Measurements from ENCODE around the gene KLHL29. TPM values are rescaled to one million over a fixed set of nuclear protein-coding genes. Genes with fewer than 3 reads are reported as not detected.

The KLHL29 gene
- total and polyA plus RNA-seq, 2 of the 13 experiments (the other 11 are each of a cell fraction or from before 2014, with no cell fraction given), result 0.01 TPM; not detected in 1

- no peak overlapping the region for H3K4me2 ChIP-seq (ENCODE audit: low read depth, low read length)
- H3K27ac ChIP-seq (ENCODE audit: extremely low read length, insufficient read depth, low read length), result no peak overlapping the region
- ATAC-seq (no peak), DNase-seq (ENCODE audit: low spot score) (no peak), FAIRE-seq (no peak)
- no peaks in the 10 kb centered on the region for H3K9me3 ChIP-seq (ENCODE audit: low read length)
- CTCF ChIA-PET (ENCODE audit: low intra/inter-chr PET ratio, low total read pairs), result no interaction called here
- in situ Hi-C loops (cut with HindIII; ENCODE audit: extremely low pct_ligation_motif_present, low pct_unique_long_range_greater_than_20kb) (no loop called here), intact Hi-C loops (cut with micrococcal nuclease; ENCODE audit: unreplicated experiment) (no loop called here)
- BruUV-seq (replicated peaks), result no TSS peak
- H3K4me3 ChIP-seq (replicated peaks in 1 of 3; ENCODE audit: insufficient read depth in 1 of 3, low read depth in 2 of 3, low read length in 3 of 3), result no peak overlapping the region
- H4K20me1 ChIP-seq (ENCODE audit: insufficient read depth, low read length), result no peaks in the 10 kb centered on the region
- TF ChIP-seq ZNF775 (CRISPR knock-in tag; IDR thresholded peaks at IDR 0.05; ENCODE audit: borderline replicate concordance) (no peak), ZNF18 (CRISPR knock-in tag; IDR thresholded peaks at IDR 0.05; ENCODE audit: insufficient replicate concordance) (no peak), DMTF1 (CRISPR knock-in tag; IDR thresholded peaks at IDR 0.05) (no peak), POGZ (CRISPR knock-in tag; IDR thresholded peaks at IDR 0.05) (no peak), TOPORS (CRISPR knock-in tag; IDR thresholded peaks at IDR 0.05) (no peak), ZIK1 (CRISPR knock-in tag; IDR thresholded peaks at IDR 0.05; ENCODE audit: borderline replicate concordance, low read depth) (no peak)
- H3K4me1 ChIP-seq (ENCODE audit: insufficient read depth, low read length), result no peaks in the 10 kb centered on the region
- H2AFZ ChIP-seq (ENCODE audit: low read length), result no peak overlapping the region
- no peaks in the 10 kb centered on the region for H3K79me2 ChIP-seq (ENCODE audit: insufficient read depth, low read length)
- H3K27me3 ChIP-seq (ENCODE audit: control insufficient read depth in 1 of 2, insufficient read depth in 2 of 2, low read length in 2 of 2), result peaks cover 1 to 53% of the 10 kb centered on the region in 2 experiments; a peak in 3 of 5 replicates
- 33% methylated on average over 4 of the region's 6 CpGs for WGBS (ENCODE audit: low lambda C conversion rate)
- no peaks in the 10 kb centered on the region for H3K36me3 ChIP-seq (replicated peaks in 1 of 2; ENCODE audit: control insufficient read depth in 1 of 2, insufficient read depth in 2 of 2, low read length in 2 of 2)
- POLR2A ChIA-PET, result no interaction called here
- H3K9ac ChIP-seq (ENCODE audit: insufficient read depth, low read depth, low read length), result no peak overlapping the region
Observed at GRCh38 chr2:23542230-23542789, 157.3 kb downstream of the KLHL29 start.

Data from HepG2 (cell line).